ENCODE results near the gene MRTFA. TPM values are rescaled to one million over a fixed set of nuclear protein-coding genes. Genes with fewer than 3 reads are reported as not detected.

MRTFA gene
- total and polyA plus RNA-seq, 2 of the 13 experiments (the other 11 are each of a cell fraction or from before 2014, with no cell fraction given), result 2.4 to 8.2 TPM

DNA sequence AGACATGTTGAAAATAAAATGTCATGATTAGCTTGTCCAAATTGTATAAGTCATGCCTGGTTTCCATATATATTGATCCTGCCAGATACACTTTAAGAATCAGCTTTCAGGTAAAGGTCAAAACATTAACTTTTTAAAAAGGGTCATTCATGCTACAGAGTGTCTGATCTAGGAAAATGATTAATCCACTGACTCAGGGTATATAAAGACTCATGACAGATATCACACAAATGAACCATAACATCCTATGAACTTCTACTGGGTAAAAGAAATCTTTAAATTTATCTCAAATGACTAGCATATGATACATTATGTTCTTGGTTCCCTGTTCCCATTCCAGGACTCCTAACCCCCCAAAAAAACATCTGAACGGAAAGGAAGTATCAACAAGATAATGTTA, 11.7 kb downstream of the MRTFA start (continued):
- TF ChIP-seq AGO1 (IDR thresholded peaks at IDR 0.05; ENCODE audit: low read depth, low read length, poor library complexity, severe bottlenecking) (no peak), ZNF558 (CRISPR knock-in tag; IDR thresholded peaks at IDR 0.05; ENCODE audit: borderline replicate concordance) (no peak), SMAD3 (CRISPR knock-in tag; IDR thresholded peaks at IDR 0.05) (no peak)

DNA sequence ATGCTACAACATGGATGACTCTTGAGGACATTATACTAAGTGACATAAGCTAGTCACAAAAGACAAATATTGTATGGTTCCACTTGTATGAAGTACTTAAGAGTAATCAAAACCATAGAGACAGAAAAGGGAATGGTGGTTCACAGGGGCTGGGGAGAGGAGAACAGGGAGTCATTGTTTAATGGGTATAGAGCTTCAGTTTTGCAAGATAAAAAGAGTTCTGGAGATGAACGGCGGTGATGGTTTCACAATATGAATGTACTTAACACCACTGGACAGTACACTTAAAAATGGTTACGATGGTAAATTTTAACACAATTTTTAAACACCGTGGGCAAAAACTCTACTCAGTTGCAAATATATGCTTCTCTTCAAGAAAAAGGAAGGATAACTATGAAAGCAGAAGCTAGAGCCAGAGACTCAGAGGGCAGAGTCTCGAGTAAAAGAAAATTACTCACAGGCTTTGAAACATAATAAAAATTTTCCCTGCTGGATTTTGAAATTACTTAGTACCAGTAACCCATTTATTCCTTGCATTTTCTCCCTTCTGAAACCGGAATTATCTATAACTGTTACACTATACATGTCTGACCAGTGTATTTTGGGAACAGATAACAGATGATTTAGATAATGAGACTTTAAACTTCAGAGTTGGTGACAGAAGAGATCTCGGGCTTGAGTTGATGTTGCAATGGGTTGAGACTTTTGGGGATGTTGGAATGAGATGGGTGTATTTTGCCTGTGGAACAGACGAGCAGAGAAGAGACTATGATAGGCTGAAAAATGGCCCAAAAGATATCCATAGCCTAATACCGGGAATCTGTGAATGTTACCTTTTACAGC, 15.0 kb downstream of the MRTFA start:
- in situ Hi-C loops (cut with HindIII; ENCODE audit: extremely low pct_ligation_motif_present, low pct_unique_long_range_greater_than_20kb), result no loop called here
- ChIA-PET POLR2A (interaction anchor here (1.2 to 1.4 kb wide), 2 partner anchors 15 to 39 kb away, joined by 3 to 8 read pairs; partner anchors contain the start of gene MRTFA), CTCF (ENCODE audit: low intra/inter-chr PET ratio, low total read pairs) (no interaction called here)
- H3K9me3 ChIP-seq (ENCODE audit: low read length), result peaks cover 7% of the 10 kb centered on the region; the same call in 1 of the 2 replicates
- 38% methylated on average over 9 of the region's 9 CpGs for WGBS (ENCODE audit: low lambda C conversion rate)
- TF ChIP-seq SAP130 (CRISPR knock-in tag; IDR thresholded peaks at IDR 0.05; ENCODE audit: low read depth), result 0 out of 2 replicates have a peak, but pooled peaks have one; percentile 9
- TF ChIP-seq ELF1 (CRISPR knock-in tag; IDR thresholded peaks at IDR 0.05), result no peak
- TF ChIP-seq, protein P1, sequence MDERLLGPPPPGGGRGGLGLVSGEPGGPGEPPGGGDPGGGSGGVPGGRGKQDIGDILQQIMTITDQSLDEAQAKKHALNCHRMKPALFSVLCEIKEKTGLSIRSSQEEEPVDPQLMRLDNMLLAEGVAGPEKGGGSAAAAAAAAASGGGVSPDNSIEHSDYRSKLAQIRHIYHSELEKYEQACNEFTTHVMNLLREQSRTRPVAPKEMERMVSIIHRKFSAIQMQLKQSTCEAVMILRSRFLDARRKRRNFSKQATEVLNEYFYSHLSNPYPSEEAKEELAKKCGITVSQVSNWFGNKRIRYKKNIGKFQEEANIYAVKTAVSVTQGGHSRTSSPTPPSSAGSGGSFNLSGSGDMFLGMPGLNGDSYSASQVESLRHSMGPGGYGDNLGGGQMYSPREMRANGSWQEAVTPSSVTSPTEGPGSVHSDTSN (CRISPR knock-in tag; IDR thresholded peaks at IDR 0.05), result no peak
- no peak for TF ChIP-seq ZNF552 (CRISPR knock-in tag; IDR thresholded peaks at IDR 0.05; ENCODE audit: borderline replicate concordance)
- no peak for TF ChIP-seq ZNF230 (CRISPR knock-in tag; IDR thresholded peaks at IDR 0.05)
- TF ChIP-seq WIZ (CRISPR knock-in tag; IDR thresholded peaks at IDR 0.05), result no peak
- TF ChIP-seq, protein P2, sequence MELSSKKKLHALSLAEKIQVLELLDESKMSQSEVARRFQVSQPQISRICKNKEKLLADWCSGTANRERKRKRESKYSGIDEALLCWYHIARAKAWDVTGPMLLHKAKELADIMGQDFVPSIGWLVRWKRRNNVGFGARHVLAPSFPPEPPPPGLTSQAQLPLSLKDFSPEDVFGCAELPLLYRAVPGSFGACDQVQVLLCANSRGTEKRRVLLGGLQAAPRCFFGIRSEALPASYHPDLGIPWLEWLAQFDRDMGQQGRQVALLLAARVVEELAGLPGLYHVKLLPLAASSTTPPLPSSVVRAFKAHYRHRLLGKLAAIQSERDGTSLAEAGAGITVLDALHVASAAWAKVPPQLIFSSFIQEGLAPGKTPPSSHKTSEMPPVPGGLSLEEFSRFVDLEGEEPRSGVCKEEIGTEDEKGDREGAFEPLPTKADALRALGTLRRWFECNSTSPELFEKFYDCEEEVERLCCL (CRISPR knock-in tag; IDR thresholded peaks at IDR 0.05; ENCODE audit: borderline replicate concordance), result no peak
- no peak for TF ChIP-seq MXD4 (CRISPR knock-in tag; IDR thresholded peaks at IDR 0.05)
- peak; percentile 60 for TF ChIP-seq CEBPB (IDR thresholded peaks at IDR 0.05; ENCODE audit: borderline replicate concordance, low read depth, low read length)
- TF ChIP-seq, protein P3, sequence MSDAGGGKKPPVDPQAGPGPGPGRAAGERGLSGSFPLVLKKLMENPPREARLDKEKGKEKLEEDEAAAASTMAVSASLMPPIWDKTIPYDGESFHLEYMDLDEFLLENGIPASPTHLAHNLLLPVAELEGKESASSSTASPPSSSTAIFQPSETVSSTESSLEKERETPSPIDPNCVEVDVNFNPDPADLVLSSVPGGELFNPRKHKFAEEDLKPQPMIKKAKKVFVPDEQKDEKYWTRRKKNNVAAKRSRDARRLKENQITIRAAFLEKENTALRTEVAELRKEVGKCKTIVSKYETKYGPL (CRISPR knock-in tag; IDR thresholded peaks at IDR 0.05), result no peak
- peaks cover 25% of the 10 kb centered on the region for H3K4me1 ChIP-seq (ENCODE audit: insufficient read depth, low read length)
- H3K4me3 ChIP-seq (replicated peaks in 1 of 3; ENCODE audit: insufficient read depth in 1 of 3, low read depth in 2 of 3, low read length in 3 of 3), result peak overlapping the region in 2 of 3 experiments; percentile 4 to 18; a peak in 1 of 6 replicates
- H3K36me3 ChIP-seq (replicated peaks in 1 of 2; ENCODE audit: control insufficient read depth in 1 of 2, insufficient read depth in 2 of 2, low read length in 2 of 2), result no peaks in the 10 kb centered on the region; a peak in 1 of 5 replicates
- FAIRE-seq (peak; percentile 56), DNase-seq (ENCODE audit: low spot score) (peak; percentile 74), ATAC-seq (peak; percentile 33; the same call in 2 of the 3 replicates)
- no peaks in the 10 kb centered on the region for H3K27me3 ChIP-seq (ENCODE audit: control insufficient read depth in 1 of 2, insufficient read depth in 2 of 2, low read length in 2 of 2)
- H3K9ac ChIP-seq (ENCODE audit: insufficient read depth, low read depth, low read length), result 0 out of 2 replicates have a peak overlapping the region, but pooled peaks have one; percentile 19
- peaks cover 51% of the 10 kb centered on the region for H3K79me2 ChIP-seq (ENCODE audit: insufficient read depth, low read length)
- 0 out of 2 replicates have a peak, but pooled peaks cover 5% of the 10 kb centered on the region for H4K20me1 ChIP-seq (ENCODE audit: insufficient read depth, low read length)
- peak overlapping the region; percentile 50 for H3K27ac ChIP-seq (ENCODE audit: extremely low read length, insufficient read depth, low read length)
- no peak overlapping the region for H2AFZ ChIP-seq (ENCODE audit: low read length)
- intact Hi-C loops (cut with micrococcal nuclease; ENCODE audit: unreplicated experiment), result no loop called here
- no TSS peak for BruUV-seq (replicated peaks)
- H3K4me2 ChIP-seq (ENCODE audit: low read depth, low read length), result peak overlapping the region; percentile 66

All from HepG2 (cell line).